ENCODE data around the gene ANKRD55. TPM values are rescaled to one million over a fixed set of nuclear protein-coding genes. Genes with fewer than 3 reads are reported as not detected.

ANKRD55 gene
- total and polyA plus RNA-seq, 2 of the 8 experiments (the other 6 are each of a cell fraction or from before 2014, with no cell fraction given) = not detected

DNA sequence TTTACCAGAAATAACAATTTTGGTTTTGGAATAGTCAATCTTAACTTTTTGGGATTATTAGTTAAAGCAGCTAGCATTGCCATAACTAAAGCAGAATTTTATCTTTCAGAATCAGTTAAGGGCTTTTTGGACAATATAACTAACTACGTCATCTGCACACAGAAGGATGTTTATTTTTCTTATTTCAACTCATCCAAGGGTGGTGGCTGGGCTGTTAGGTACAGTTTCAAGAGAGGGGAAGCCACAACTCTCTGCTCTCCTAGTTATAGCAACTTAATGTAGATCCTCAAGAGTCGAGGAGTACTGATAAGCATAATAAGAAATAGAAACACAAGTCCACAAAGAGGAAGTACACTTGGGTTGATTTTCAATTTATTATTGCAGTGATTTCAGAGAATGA, 65.6 kb downstream of the ANKRD55 start:
- no peak overlapping the region for H3K9ac ChIP-seq (replicated peaks in 1 of 4; ENCODE audit: extremely low read depth in 1 of 4, low read depth in 3 of 4, low read length in 3 of 4)
- TF ChIP-seq CBX8 (IDR thresholded peaks at IDR 0.05; ENCODE audit: borderline replicate concordance, low read depth, low read length) (no peak), TEAD4 (IDR thresholded peaks at IDR 0.05; ENCODE audit: low read depth, low read length) (no peak), GTF2F1 (IDR thresholded peaks at IDR 0.05; ENCODE audit: borderline replicate concordance, low read depth, low read length) (no peak), CHD2 (IDR thresholded peaks at IDR 0.05; ENCODE audit: low read length) (no peak), CREB1 (IDR thresholded peaks at IDR 0.05) (no peak), YY1 (IDR thresholded peaks at IDR 0.05; ENCODE audit: low read depth, low read length) (no peak), EGR1 (IDR thresholded peaks at IDR 0.05; ENCODE audit: borderline replicate concordance, low read depth, low read length) (no peak), CEBPB (IDR thresholded peaks at IDR 0.05; ENCODE audit: low read depth, low read length) (no peak), FOSL1 (IDR thresholded peaks at IDR 0.05; ENCODE audit: insufficient read depth, low read depth, low read length) (no peak), RAD21 (IDR thresholded peaks at IDR 0.05 in 1 of 2, conservative IDR thresholded peaks at IDR 0.05 in 1 of 2; ENCODE audit: low read depth in 2 of 2, low read length in 2 of 2) (no peak), SIRT6 (IDR thresholded peaks at IDR 0.05; ENCODE audit: low read length) (no peak), SIN3A (conservative IDR thresholded peaks at IDR 0.05 in 1 of 2, IDR thresholded peaks at IDR 0.05 in 1 of 2; ENCODE audit: low read depth in 1 of 2, low read length in 2 of 2) (no peak)
- TF ChIP-seq, protein P1, sequence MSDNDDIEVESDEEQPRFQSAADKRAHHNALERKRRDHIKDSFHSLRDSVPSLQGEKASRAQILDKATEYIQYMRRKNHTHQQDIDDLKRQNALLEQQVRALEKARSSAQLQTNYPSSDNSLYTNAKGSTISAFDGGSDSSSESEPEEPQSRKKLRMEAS (IDR thresholded peaks at IDR 0.05) = no peak
- TF ChIP-seq, protein P2, sequence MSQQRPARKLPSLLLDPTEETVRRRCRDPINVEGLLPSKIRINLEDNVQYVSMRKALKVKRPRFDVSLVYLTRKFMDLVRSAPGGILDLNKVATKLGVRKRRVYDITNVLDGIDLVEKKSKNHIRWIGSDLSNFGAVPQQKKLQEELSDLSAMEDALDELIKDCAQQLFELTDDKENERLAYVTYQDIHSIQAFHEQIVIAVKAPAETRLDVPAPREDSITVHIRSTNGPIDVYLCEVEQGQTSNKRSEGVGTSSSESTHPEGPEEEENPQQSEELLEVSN (IDR thresholded peaks at IDR 0.05) = no peak

More for the DNA sequence above, 65.6 kb downstream of the ANKRD55 start:
- WGBS, 2 experiments (ENCODE audit: extremely low coverage in 1 of 2, insufficient coverage in 1 of 2, insufficient read length in 1 of 2, insufficient replicate concordance in 2 of 2, low coverage in 1 of 2, low lambda C conversion rate in 2 of 2, missing lambda C conversion rate in 1 of 2) = 90% methylated on average over 2 of the region's 2 CpGs; no CpG with 5 or more reads in 1 of the 2 experiments
- Histone ChIP-seq H2AK5ac (ENCODE audit: low read depth, low read length) (no peak overlapping the region), H4K20me1 (replicated peaks in 1 of 2; ENCODE audit: control insufficient read depth in 1 of 2, insufficient read depth in 2 of 2, low read length in 2 of 2) (no peaks in the 10 kb centered on the region), H4K8ac (ENCODE audit: extremely low read depth, insufficient read depth, low read length) (no peak overlapping the region), H3K4me1 (replicated peaks in 1 of 4; ENCODE audit: control insufficient read depth in 3 of 4, insufficient read depth in 4 of 4, low read length in 3 of 4) (no peaks in the 10 kb centered on the region), H2BK20ac (ENCODE audit: low read length) (no peak overlapping the region), H3K4ac (replicated peaks; ENCODE audit: insufficient read length, low read depth, low read length) (no peak overlapping the region), H3K27me3 (replicated peaks in 1 of 4; ENCODE audit: control insufficient read depth in 3 of 4, extremely low read depth in 1 of 4, insufficient read depth in 3 of 4, low read length in 3 of 4) (no peaks in the 10 kb centered on the region), H3K4me3 (ENCODE audit: extremely low read depth in 1 of 4, insufficient read depth in 2 of 4, low read depth in 3 of 4, low read length in 4 of 4) (no peak overlapping the region), H2AFZ (ENCODE audit: low read length) (no peak overlapping the region), H4K91ac (replicated peaks; ENCODE audit: insufficient read length, low read length) (no peak overlapping the region), H3K9me3 (ENCODE audit: insufficient read depth in 2 of 2, low read depth in 1 of 2, low read length in 1 of 2) (no peaks in the 10 kb centered on the region), H2BK120ac (replicated peaks; ENCODE audit: low read depth, low read length) (no peak overlapping the region), H3K27ac (ENCODE audit: low read depth, low read length) (no peak overlapping the region), H3K79me2 (ENCODE audit: control insufficient read depth in 1 of 2, insufficient read depth in 2 of 2, low read length in 2 of 2) (no peaks in the 10 kb centered on the region), H3K18ac (ENCODE audit: extremely low read depth, low read length) (no peak overlapping the region), H2BK15ac (ENCODE audit: low read length) (no peak overlapping the region), H3K14ac (ENCODE audit: insufficient read length) (no peak overlapping the region), H4K5ac (ENCODE audit: insufficient read length, low read depth, low read length) (no peak overlapping the region), H2BK12ac (ENCODE audit: low read depth, low read length) (no peak overlapping the region), H3K36me3 (ENCODE audit: control insufficient read depth in 2 of 4, insufficient read depth in 4 of 4, low read length in 3 of 4) (no peaks in the 10 kb centered on the region), H3K79me1 (ENCODE audit: low read depth, low read length) (no peaks in the 10 kb centered on the region), H3K23me2 (ENCODE audit: low read depth, low read length) (no peaks in the 10 kb centered on the region), H3K23ac (ENCODE audit: insufficient read length) (no peak overlapping the region), H3K56ac (replicated peaks; ENCODE audit: insufficient read length, low read depth, low read length) (no peak overlapping the region), H2BK5ac (ENCODE audit: low read depth, low read length) (no peak overlapping the region), H3K4me2 (ENCODE audit: insufficient read depth in 1 of 2, low read depth in 2 of 2, low read length in 2 of 2) (no peak overlapping the region)
- no peak for FAIRE-seq
- POLR2A ChIA-PET (ENCODE audit: partially characterized antibody) = no interaction called here
- CTCF ChIA-PET (ENCODE audit: partially characterized antibody) = interaction anchor here (0.9 kb wide), 1 partner anchor 104 kb away, joined by 3 read pairs; no protein-coding TSS in a partner anchor
- DNase-seq (ENCODE audit: low read depth in 1 of 2, low spot score in 2 of 2) = no peak
